ENCODE results near the gene COL19A1. TPM values are rescaled to one million over a fixed set of nuclear protein-coding genes. Genes with fewer than 3 reads are reported as not detected.

Gene COL19A1
- total and polyA plus RNA-seq, 5 experiments from 2014 or later = 0.02 to 2.1 (median 0.95) TPM; not detected in 1

- POLR2A ChIA-PET = no interaction called here
- Mint-ChIP-seq H3K36me3 (no peaks in the 10 kb centered on the region), H3K4me1 (no peaks in the 10 kb centered on the region), H3K9me3 (no peaks in the 10 kb centered on the region), H3K27ac (no peak overlapping the region), H3K4me3 (no peak overlapping the region), H3K27me3 (peaks cover 2 to 11% (median 4%) of the 10 kb centered on the region in 5 donors)
- no peak for DNase-seq
- no peak for ATAC-seq
Observed at GRCh38 chr6:70225055-70225454, 358.7 kb downstream of the COL19A1 start.

DNA sequence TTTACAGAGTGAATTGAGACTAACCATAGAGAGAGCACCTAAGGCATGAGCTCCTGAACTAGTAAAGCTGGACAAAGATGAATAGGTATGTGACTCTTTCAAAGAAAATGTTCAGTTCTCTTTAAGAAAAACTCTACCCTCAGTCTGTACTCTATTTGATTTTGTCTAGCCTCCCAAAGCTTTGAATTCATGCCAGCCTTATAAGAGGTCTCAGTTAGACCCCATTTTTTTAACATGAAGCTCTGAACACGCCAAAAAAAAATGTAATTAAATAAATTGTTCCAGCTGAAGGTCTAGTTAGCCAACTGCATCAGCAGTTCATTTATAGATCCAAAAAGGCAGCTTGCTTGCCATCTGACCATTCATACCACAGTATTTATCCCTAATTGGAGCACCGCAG lies 365.0 kb downstream of the COL19A1 start:
- Mint-ChIP-seq H3K36me3 (no peaks in the 10 kb centered on the region), H3K9me3 (no peaks in the 10 kb centered on the region), H3K4me3 (no peak overlapping the region), H3K27me3 (peaks cover 0 to 8% (median 1%) of the 10 kb centered on the region in 5 donors), H3K27ac (no peak overlapping the region), H3K4me1 (no peaks in the 10 kb centered on the region)
- DNase-seq = no peak
- POLR2A ChIA-PET = no interaction called here
- ATAC-seq = no peak

- no peaks in the 10 kb centered on the region for H3K36me3 Mint-ChIP-seq
- DNase-seq (peak in 1 of 10 donors; percentile 48), ATAC-seq (no peak)
- peaks cover 4 to 19% (median 7%) of the 10 kb centered on the region in 5 donors for H3K27me3 Mint-ChIP-seq
- no peaks in the 10 kb centered on the region for H3K4me1 Mint-ChIP-seq
- H3K4me3 Mint-ChIP-seq = no peak overlapping the region
- no peak overlapping the region for H3K27ac Mint-ChIP-seq
- no peaks in the 10 kb centered on the region for H3K9me3 Mint-ChIP-seq
- POLR2A ChIA-PET = no interaction called here
Observed at GRCh38 chr6:70234561-70235236, 368.3 kb downstream of the COL19A1 start.

GRCh38 chr6:70236343-70236742 lies 370.0 kb downstream of the COL19A1 start:
- Mint-ChIP-seq H3K4me3 (no peak overlapping the region), H3K27me3 (peaks cover 4 to 19% (median 7%) of the 10 kb centered on the region in 5 donors), H3K9me3 (no peaks in the 10 kb centered on the region), H3K27ac (no peak overlapping the region), H3K4me1 (no peaks in the 10 kb centered on the region), H3K36me3 (no peaks in the 10 kb centered on the region)
- POLR2A ChIA-PET = interaction anchor here (0.7 kb wide), 1 partner anchor 203 kb away, joined by 3 read pairs; no protein-coding TSS in a partner anchor
- ATAC-seq = no peak
- no peak for DNase-seq

GRCh38 chr6:70241031-70241430 lies 374.7 kb downstream of the COL19A1 start:
- DNase-seq (no peak), ATAC-seq (no peak)
- Mint-ChIP-seq H3K27ac (no peak overlapping the region), H3K36me3 (no peaks in the 10 kb centered on the region), H3K4me3 (no peak overlapping the region), H3K4me1 (no peaks in the 10 kb centered on the region), H3K9me3 (no peaks in the 10 kb centered on the region), H3K27me3 (peaks cover 2 to 15% (median 7%) of the 10 kb centered on the region in 5 donors)
- POLR2A ChIA-PET = no interaction called here

GRCh38 chr6:70241991-70242420 lies 375.6 kb downstream of the COL19A1 start:
- H3K9me3 Mint-ChIP-seq = no peaks in the 10 kb centered on the region
- peaks cover 3 to 12% (median 6%) of the 10 kb centered on the region in 5 donors for H3K27me3 Mint-ChIP-seq

DNA sequence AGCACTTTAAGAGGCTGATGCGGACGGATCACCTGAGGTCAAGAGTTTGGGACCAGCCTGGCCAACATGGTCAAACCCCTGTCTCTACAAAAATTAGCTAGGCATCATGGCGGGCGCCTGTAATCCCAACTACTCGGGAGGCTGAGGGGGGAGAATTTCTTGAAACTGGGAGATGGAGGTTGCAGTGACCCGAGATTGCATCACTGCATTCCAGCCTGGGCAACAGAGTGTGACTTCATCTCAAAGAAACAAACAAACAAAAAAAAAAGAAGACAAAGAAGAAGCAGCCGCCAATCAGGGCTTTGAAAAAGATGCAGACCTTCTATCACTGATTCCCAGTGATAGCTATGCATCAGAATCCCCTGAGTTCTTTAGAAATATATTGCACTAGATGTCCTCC lies 379.8 kb downstream of the COL19A1 start:
- Mint-ChIP-seq H3K27me3 (peaks cover 3 to 20% (median 7%) of the 10 kb centered on the region in 5 donors), H3K36me3 (no peaks in the 10 kb centered on the region), H3K9me3 (peaks cover 0 to 4% (median 0%) of the 10 kb centered on the region in 9 donors), H3K4me3 (no peak overlapping the region), H3K4me1 (no peaks in the 10 kb centered on the region), H3K27ac (no peak overlapping the region)
- ATAC-seq (no peak), DNase-seq (no peak)
- POLR2A ChIA-PET = interaction anchor here (0.7 kb wide), 1 partner anchor 1807 kb away, joined by 3 read pairs; no protein-coding TSS in a partner anchor

More at GRCh38 chr6:70241991-70242420, 375.6 kb downstream of the COL19A1 start:
- H3K36me3 Mint-ChIP-seq = no peaks in the 10 kb centered on the region
- H3K4me3 Mint-ChIP-seq = no peak overlapping the region
- no peaks in the 10 kb centered on the region for H3K4me1 Mint-ChIP-seq
- DNase-seq (no peak), ATAC-seq (no peak)
- POLR2A ChIA-PET = no interaction called here
- H3K27ac Mint-ChIP-seq = no peak overlapping the region

GRCh38 chr6:70252604-70253003 lies 386.2 kb downstream of the COL19A1 start:
- ATAC-seq (no peak), DNase-seq (no peak)
- POLR2A ChIA-PET = no interaction called here
- no peak overlapping the region for H3K4me3 Mint-ChIP-seq
- no peaks in the 10 kb centered on the region for H3K36me3 Mint-ChIP-seq
- H3K4me1 Mint-ChIP-seq = no peaks in the 10 kb centered on the region
- peaks cover 6 to 23% (median 10%) of the 10 kb centered on the region in 5 donors for H3K27me3 Mint-ChIP-seq
- no peak overlapping the region for H3K27ac Mint-ChIP-seq
- peaks cover 0 to 4% (median 0%) of the 10 kb centered on the region in 9 donors for H3K9me3 Mint-ChIP-seq

- Mint-ChIP-seq H3K4me1 (no peaks in the 10 kb centered on the region), H3K4me3 (no peak overlapping the region), H3K27me3 (peaks cover 4 to 20% (median 5%) of the 10 kb centered on the region in 5 donors), H3K27ac (no peak overlapping the region), H3K9me3 (peaks cover 0 to 3% (median 0%) of the 10 kb centered on the region in 9 donors), H3K36me3 (no peaks in the 10 kb centered on the region)
- POLR2A ChIA-PET = no interaction called here
- ATAC-seq = no peak
- DNase-seq = no peak
Observed at GRCh38 chr6:70253923-70254322, 387.6 kb downstream of the COL19A1 start.

DNA sequence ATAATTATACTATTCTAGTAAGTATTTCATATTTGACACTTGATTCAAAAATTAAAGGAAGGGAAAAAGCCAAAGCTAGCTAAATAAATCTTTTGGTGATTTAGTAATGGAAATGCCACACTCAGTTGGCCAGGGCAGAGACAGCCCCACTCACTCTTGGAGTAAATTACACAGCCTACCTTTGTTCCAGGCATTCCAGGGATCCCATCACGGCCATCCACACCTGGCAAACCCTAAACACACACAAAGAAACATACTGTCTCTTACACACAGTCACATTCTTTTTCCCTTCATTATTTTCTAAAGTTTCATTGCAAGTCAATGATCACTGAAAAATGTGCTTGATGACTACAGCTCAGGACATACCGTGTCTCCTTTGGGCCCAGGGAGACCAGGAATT lies 388.4 kb downstream of the COL19A1 start:
- Mint-ChIP-seq H3K4me1 (no peaks in the 10 kb centered on the region), H3K4me3 (no peak overlapping the region), H3K27ac (no peak overlapping the region), H3K36me3 (no peaks in the 10 kb centered on the region), H3K27me3 (peaks cover 4 to 17% (median 8%) of the 10 kb centered on the region in 5 donors), H3K9me3 (peaks cover 0 to under 1% (median 0%) of the 10 kb centered on the region in 9 donors)
- DNase-seq (no peak), ATAC-seq (no peak)
- POLR2A ChIA-PET = no interaction called here

GRCh38 chr6:70257768-70258273 lies 391.5 kb downstream of the COL19A1 start:
- no peaks in the 10 kb centered on the region for H3K36me3 Mint-ChIP-seq
- no peak for DNase-seq
- no peaks in the 10 kb centered on the region for H3K4me1 Mint-ChIP-seq
- no peak overlapping the region for H3K4me3 Mint-ChIP-seq
- H3K9me3 Mint-ChIP-seq = no peaks in the 10 kb centered on the region
- no peak overlapping the region for H3K27ac Mint-ChIP-seq
- POLR2A ChIA-PET = no interaction called here
- H3K27me3 Mint-ChIP-seq = peaks cover 4 to 22% (median 8%) of the 10 kb centered on the region in 5 donors
- no peak for ATAC-seq

DNA sequence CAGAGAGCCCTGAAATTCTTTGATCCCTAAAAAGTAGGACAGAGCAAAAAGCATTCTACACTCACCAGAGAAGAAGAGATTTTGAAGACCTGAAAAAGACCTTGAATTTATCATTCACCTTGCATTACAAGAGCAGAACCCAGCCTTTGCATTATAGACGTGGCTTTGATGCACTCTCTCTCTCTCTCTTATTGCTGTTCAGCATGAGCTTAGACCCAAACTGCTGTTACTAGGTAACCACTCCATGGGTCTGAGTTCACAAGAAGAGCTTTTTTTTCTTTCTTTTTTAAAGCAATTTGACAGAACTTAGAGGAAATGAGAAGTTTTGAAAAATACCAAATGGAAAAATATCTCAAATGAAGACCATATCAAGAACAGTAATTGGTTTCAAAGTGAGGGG lies 392.1 kb downstream of the COL19A1 start:
- Mint-ChIP-seq H3K27ac (no peak overlapping the region), H3K4me1 (no peaks in the 10 kb centered on the region), H3K9me3 (no peaks in the 10 kb centered on the region), H3K27me3 (peaks cover 4 to 22% (median 8%) of the 10 kb centered on the region in 5 donors), H3K4me3 (no peak overlapping the region), H3K36me3 (no peaks in the 10 kb centered on the region)
- DNase-seq (no peak), ATAC-seq (no peak)
- POLR2A ChIA-PET = no interaction called here
